Hepatocyte (in vitro differentiated cells): ENCODE measurements around the gene UROC1. TPM values are rescaled to one million over a fixed set of nuclear protein-coding genes. Genes with fewer than 3 reads are reported as not detected.

Experiments
- DNase-seq: peaks from one replicate; pipeline ENCODE4 v3.0.0-alpha.2; 2016; ENCODE audit warnings: low spot score
- H2AFZ ChIP-seq: fragments of 200-600 bp; sonication (generic); 2 replicates; pipeline ENCODE4 v1.6.0; 2016; ENCODE audit warnings: antibody characterized with exemption, mild to moderate bottlenecking
- H3K27ac ChIP-seq: fragments of 200-600 bp; sonication (generic); 2 replicates; pipeline ENCODE4 v1.5.1; 2016; ENCODE audit warnings: mild to moderate bottlenecking
- H3K27me3 ChIP-seq: fragments of 200-600 bp; sonication (generic); 2 replicates; pipeline ENCODE4 v1.6.1; 2016
- H3K36me3 ChIP-seq: fragments of 200-600 bp; sonication (generic); replicated peaks from 2 replicates; pipeline ENCODE4 v1.5.1; 2016; ENCODE audit warnings: low read depth; ENCODE audit not compliant: insufficient read depth
- H3K4me1 ChIP-seq: fragments of 200-600 bp; sonication (generic); 2 replicates; pipeline ENCODE4 v1.5.1; 2016; ENCODE audit warnings: mild to moderate bottlenecking, moderate library complexity; ENCODE audit not compliant: insufficient read depth
- H3K4me2 ChIP-seq: fragments of 200-600 bp; sonication (generic); 2 replicates; pipeline ENCODE4 v1.6.0; 2016
- H3K4me3 ChIP-seq: fragments of 200-600 bp; sonication (generic); 2 replicates; pipeline ENCODE4 v1.5.1; 2016; ENCODE audit warnings: mild to moderate bottlenecking
- H3K79me2 ChIP-seq: fragments of 200-600 bp; sonication (generic); 2 replicates; pipeline ENCODE4 v1.6.0; 2017; ENCODE audit warnings: mild to moderate bottlenecking
- H3K9me2 ChIP-seq: fragments of 200-600 bp; sonication (generic); replicated peaks from 2 replicates; pipeline ENCODE4 v1.6.0; 2017; ENCODE audit warnings: mild to moderate bottlenecking; ENCODE audit not compliant: insufficient read depth
- H3K9me3 ChIP-seq: fragments of 200-600 bp; sonication (generic); 2 replicates; pipeline ENCODE4 v1.5.1; 2016; ENCODE audit warnings: low read depth, mild to moderate bottlenecking
- H4K20me1 ChIP-seq: fragments of 200-600 bp; sonication (generic); 2 replicates; pipeline ENCODE4 v1.6.0; 2016; ENCODE audit warnings: mild to moderate bottlenecking; ENCODE audit not compliant: insufficient read depth, poor library complexity, severe bottlenecking
- EZH2 ChIP-seq: fragments of 200-600 bp; sonication (generic); IDR thresholded peaks from 2 replicates; pipeline ENCODE4 v1.6.1; 2016; ENCODE audit warnings: antibody characterized with exemption, mild to moderate bottlenecking, borderline replicate concordance
- EZH2phosphoT487 ChIP-seq: fragments of 200-600 bp; sonication (generic); IDR thresholded peaks from one replicate; pipeline ENCODE4 v1.6.1; 2018; ENCODE audit warnings: antibody characterized with exemption, mild to moderate bottlenecking, low read depth, moderate library complexity; ENCODE audit not compliant: unreplicated experiment, severe bottlenecking
- WGBS: methylation state at CpG from one replicate; pipeline ENCODE4 v1.1.6; 2016; ENCODE audit warnings: low lambda C conversion rate; ENCODE audit errors: missing lambda C conversion rate; 5-methylcytosine and 5-hydroxymethylcytosine counted together
- polyA plus RNA-seq: library from polyadenylated mRNA; unstranded; fragments of >200 nt; fragmentation: Nextera tagmentation; extraction: Ambion mirVana; gene quantifications from 2 replicates; pipeline ENCODE4 v1.2.1, GENCODE V29; 2016
- total RNA-seq: library from RNA; depleted of rRNA; stranded (reverse); fragments of >200 nt; gene quantifications from 2 replicates; pipeline ENCODE4 v1.2.3, GENCODE V29; 2014
- TF ChIP-seq, protein P1 (sequence below): fragments of 200-600 bp; sonication (generic); IDR thresholded peaks from 2 replicates; pipeline ENCODE4 v1.5.1; 2016; ENCODE audit warnings: antibody characterized with exemption, mild to moderate bottlenecking; ENCODE audit not compliant: poor library complexity

Gene UROC1
- total and polyA plus RNA-seq, 2 experiments from 2014 or later: 2.3 to 4.2 TPM

GRCh38 chr3:126547721-126548120 is 30.1 kb upstream of the UROC1 start:
- Histone ChIP-seq H3K4me3 (no peak overlapping the region), H3K36me3 (no peaks in the 10 kb centered on the region), H3K9me2 (no peaks in the 10 kb centered on the region), H3K4me2 (no peak overlapping the region), H3K27me3 (no peaks in the 10 kb centered on the region), H3K4me1 (no peaks in the 10 kb centered on the region), H3K27ac (no peak overlapping the region), H3K79me2 (no peaks in the 10 kb centered on the region), H3K9me3 (no peaks in the 10 kb centered on the region), H4K20me1 (no peaks in the 10 kb centered on the region), H2AFZ (no peak overlapping the region)
- WGBS: 100% methylated on average over 1 of the region's 1 CpG
- TF ChIP-seq EZH2 (no peak), EZH2phosphoT487 (no peak)
- TF ChIP-seq, protein P1, sequence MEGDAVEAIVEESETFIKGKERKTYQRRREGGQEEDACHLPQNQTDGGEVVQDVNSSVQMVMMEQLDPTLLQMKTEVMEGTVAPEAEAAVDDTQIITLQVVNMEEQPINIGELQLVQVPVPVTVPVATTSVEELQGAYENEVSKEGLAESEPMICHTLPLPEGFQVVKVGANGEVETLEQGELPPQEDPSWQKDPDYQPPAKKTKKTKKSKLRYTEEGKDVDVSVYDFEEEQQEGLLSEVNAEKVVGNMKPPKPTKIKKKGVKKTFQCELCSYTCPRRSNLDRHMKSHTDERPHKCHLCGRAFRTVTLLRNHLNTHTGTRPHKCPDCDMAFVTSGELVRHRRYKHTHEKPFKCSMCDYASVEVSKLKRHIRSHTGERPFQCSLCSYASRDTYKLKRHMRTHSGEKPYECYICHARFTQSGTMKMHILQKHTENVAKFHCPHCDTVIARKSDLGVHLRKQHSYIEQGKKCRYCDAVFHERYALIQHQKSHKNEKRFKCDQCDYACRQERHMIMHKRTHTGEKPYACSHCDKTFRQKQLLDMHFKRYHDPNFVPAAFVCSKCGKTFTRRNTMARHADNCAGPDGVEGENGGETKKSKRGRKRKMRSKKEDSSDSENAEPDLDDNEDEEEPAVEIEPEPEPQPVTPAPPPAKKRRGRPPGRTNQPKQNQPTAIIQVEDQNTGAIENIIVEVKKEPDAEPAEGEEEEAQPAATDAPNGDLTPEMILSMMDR: no peak
- DNase-seq: no peak

GRCh38 chr3:126546549-126547239 is 29.1 kb upstream of the UROC1 start:
- WGBS: 83% methylated on average over 8 of the region's 8 CpGs
- Histone ChIP-seq H3K27ac (no peak overlapping the region), H3K9me2 (no peaks in the 10 kb centered on the region), H3K9me3 (no peaks in the 10 kb centered on the region), H4K20me1 (no peaks in the 10 kb centered on the region), H3K4me3 (no peak overlapping the region), H3K4me1 (no peaks in the 10 kb centered on the region), H3K27me3 (no peaks in the 10 kb centered on the region), H3K36me3 (no peaks in the 10 kb centered on the region), H3K79me2 (no peaks in the 10 kb centered on the region), H3K4me2 (no peak overlapping the region), H2AFZ (no peak overlapping the region)
- TF ChIP-seq, protein P1: no peak
- TF ChIP-seq EZH2 (no peak), EZH2phosphoT487 (no peak)
- DNase-seq: no peak

DNA sequence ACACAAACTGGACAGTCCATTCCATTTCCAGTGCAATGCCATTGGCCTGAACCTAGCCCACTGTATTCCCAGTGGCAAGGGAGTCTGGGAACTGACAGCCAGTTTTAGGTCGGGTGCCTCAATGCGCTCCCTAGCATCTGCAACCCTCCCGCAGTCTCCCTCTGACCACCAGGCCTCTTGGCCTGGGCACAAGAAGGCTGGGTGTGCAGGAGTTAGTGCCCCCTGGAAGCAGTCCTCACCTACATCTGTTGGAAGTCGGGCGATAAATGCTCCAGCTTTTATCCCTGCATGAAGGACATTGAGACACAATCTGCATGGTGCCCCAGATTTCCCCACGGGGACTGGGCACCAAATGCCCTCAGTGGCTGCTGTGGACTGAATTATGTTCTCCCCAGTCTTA is 28.4 kb upstream of the UROC1 start:
- Histone ChIP-seq H3K36me3 (no peaks in the 10 kb centered on the region), H3K79me2 (no peaks in the 10 kb centered on the region), H3K9me2 (no peaks in the 10 kb centered on the region), H2AFZ (no peak overlapping the region), H4K20me1 (no peaks in the 10 kb centered on the region), H3K4me2 (no peak overlapping the region), H3K4me3 (no peak overlapping the region), H3K9me3 (no peaks in the 10 kb centered on the region), H3K27ac (no peak overlapping the region), H3K4me1 (no peaks in the 10 kb centered on the region), H3K27me3 (no peaks in the 10 kb centered on the region)
- TF ChIP-seq EZH2phosphoT487 (no peak), EZH2 (no peak)
- TF ChIP-seq, protein P1: no peak
- DNase-seq: no peak
- WGBS: 93% methylated on average over 6 of the region's 6 CpGs
